Mucosa of rectum (tissue), 2 donors: ENCODE measurements around the gene ATAD3B.
"Not testable (repeated sequence)": the region's sequence is repeated elsewhere in the genome, so short reads cannot be mapped to it uniquely, and the experiment has no call there.

Experiments used
- H3K27ac ChIP-seq, 2 donors: one replicate each; pipeline ENCODE4 v1.7.0; 2013; ENCODE audit warnings: inconsistent platforms in 2 of 2, low read depth in 2 of 2, low read length in 2 of 2
- H3K27me3 ChIP-seq, 2 donors: one replicate each; pipeline ENCODE4 v1.7.0; 2013; ENCODE audit warnings: low read length in 2 of 2; ENCODE audit not compliant: control insufficient read depth in 2 of 2, insufficient read depth in 2 of 2
- H3K36me3 ChIP-seq, 2 donors: one replicate each; pipeline ENCODE4 v1.7.0; 2013; ENCODE audit warnings: low read length in 2 of 2; ENCODE audit not compliant: control insufficient read depth in 2 of 2, insufficient read depth in 2 of 2
- H3K4me1 ChIP-seq, 2 donors: one replicate each; pipeline ENCODE4 v1.7.0; 2013; ENCODE audit warnings: low read length in 2 of 2, mild to moderate bottlenecking in 1 of 2; ENCODE audit not compliant: control insufficient read depth in 2 of 2, insufficient read depth in 2 of 2
- H3K4me3 ChIP-seq, 2 donors: one replicate each; pipeline ENCODE4 v1.7.0; 2013; ENCODE audit warnings: low read length in 2 of 2
- H3K9ac ChIP-seq, 2 donors: one replicate each; pipeline ENCODE4 v1.7.0; 2013; ENCODE audit warnings: low read length in 2 of 2, low read depth in 1 of 2, mild to moderate bottlenecking in 1 of 2
- H3K9me3 ChIP-seq, 2 donors: one replicate each; pipeline ENCODE4 v1.7.0; 2013; ENCODE audit warnings: low read length in 2 of 2; ENCODE audit not compliant: control insufficient read depth in 2 of 2
- donor health status: healthy.
- donor health status: Normal muscosa, but diverticular disease.

ATAD3B gene

GRCh38 chr1:1522536-1522935 lies 51.0 kb downstream of the ATAD3B start:
- H3K9me3 ChIP-seq, H3K27me3 ChIP-seq, H3K9ac ChIP-seq, H3K4me1 ChIP-seq, H3K27ac ChIP-seq, H3K4me3 ChIP-seq: not testable (repeated sequence)
- peaks cover 7 to 13% of the 10 kb centered on the region in 2 donors for H3K36me3 ChIP-seq

GRCh38 chr1:1523226-1523625 lies 51.7 kb downstream of the ATAD3B start:
- not testable (repeated sequence) for H3K9me3 ChIP-seq, H3K27ac ChIP-seq, H3K9ac ChIP-seq, H3K4me3 ChIP-seq, H3K4me1 ChIP-seq, H3K27me3 ChIP-seq, H3K36me3 ChIP-seq

- peaks cover 1 to 11% of the 10 kb centered on the region in 2 donors for H3K36me3 ChIP-seq
- H3K9ac ChIP-seq, H3K27ac ChIP-seq, H3K27me3 ChIP-seq, H3K4me1 ChIP-seq, H3K9me3 ChIP-seq, H3K4me3 ChIP-seq: not testable (repeated sequence)
These were observed 52.1 kb downstream of the ATAD3B start for GRCh38 chr1:1523651-1524050.

- not testable (repeated sequence) for H3K9me3 ChIP-seq, H3K4me1 ChIP-seq, H3K9ac ChIP-seq, H3K4me3 ChIP-seq, H3K27me3 ChIP-seq, H3K27ac ChIP-seq
- H3K36me3 ChIP-seq = peaks cover 5 to 16% of the 10 kb centered on the region in 2 donors
These were observed 53.3 kb downstream of the ATAD3B start for GRCh38 chr1:1524750-1525383.

DNA sequence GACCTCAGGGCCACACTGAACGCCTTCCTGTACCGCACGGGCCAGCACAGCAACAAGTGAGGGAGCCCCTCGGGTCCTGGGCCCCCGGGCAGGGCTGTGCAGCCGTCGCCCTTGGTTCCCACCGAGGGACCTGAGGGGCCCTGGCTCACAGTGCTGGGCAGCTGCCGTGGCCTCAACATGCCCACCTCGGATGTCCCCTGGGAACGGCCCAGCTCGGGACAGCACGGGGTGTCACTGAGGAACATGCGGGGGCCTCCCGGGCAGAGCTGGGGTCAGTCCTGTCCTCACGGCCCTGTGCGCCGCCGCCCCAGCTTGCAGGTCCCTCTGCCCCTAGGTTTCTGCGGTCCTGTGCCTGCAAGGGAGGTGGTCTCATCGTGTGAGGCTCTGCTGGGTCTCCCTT lies 54.9 kb downstream of the ATAD3B start:
- H3K27me3 ChIP-seq, H3K9ac ChIP-seq, H3K9me3 ChIP-seq, H3K4me3 ChIP-seq, H3K4me1 ChIP-seq, H3K27ac ChIP-seq: not testable (repeated sequence)
- H3K36me3 ChIP-seq = peaks cover 5 to 15% of the 10 kb centered on the region in 2 donors

DNA sequence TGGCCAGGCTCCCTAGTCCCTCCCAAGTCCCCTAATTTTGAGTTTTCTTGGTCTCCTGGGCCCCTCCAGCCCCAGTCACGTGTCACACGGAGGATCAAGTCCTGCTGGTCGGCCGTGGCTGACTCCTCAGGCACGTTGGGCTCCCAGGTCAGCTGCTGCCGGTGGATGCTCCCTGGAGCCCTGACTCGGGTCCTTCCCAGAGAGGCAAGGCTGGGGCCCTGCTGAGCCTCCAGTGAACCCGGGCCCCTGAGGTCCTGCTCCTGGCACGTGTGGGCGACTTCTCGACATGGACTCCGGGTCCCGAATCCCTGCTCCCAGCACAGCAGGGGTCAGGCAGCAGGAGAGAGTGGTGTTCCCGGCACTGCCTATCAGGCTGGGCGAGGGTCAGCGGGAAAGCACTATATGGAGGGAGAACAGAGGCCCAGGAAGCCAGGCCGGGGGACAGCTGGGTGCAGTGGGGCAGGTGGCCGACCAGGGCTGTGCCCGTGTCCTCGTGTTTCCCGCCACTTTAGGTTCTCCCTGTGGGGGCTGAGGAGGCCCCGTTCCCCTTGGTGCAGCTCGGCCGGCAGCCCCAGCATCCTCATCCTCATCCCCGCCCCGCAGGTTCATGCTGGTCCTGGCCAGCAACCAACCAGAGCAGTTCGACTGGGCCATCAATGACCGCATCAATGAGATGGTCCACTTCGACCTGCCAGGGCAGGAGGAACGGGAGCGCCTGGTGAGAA lies 55.7 kb downstream of the ATAD3B start:
- H3K27ac ChIP-seq = no peak overlapping the region
- H3K9me3 ChIP-seq = no peaks in the 10 kb centered on the region
- no peaks in the 10 kb centered on the region for H3K4me1 ChIP-seq
- H3K36me3 ChIP-seq = peaks cover 5 to 15% of the 10 kb centered on the region in 2 donors
- no peak overlapping the region for H3K9ac ChIP-seq
- no peaks in the 10 kb centered on the region for H3K27me3 ChIP-seq
- H3K4me3 ChIP-seq = no peak overlapping the region

DNA sequence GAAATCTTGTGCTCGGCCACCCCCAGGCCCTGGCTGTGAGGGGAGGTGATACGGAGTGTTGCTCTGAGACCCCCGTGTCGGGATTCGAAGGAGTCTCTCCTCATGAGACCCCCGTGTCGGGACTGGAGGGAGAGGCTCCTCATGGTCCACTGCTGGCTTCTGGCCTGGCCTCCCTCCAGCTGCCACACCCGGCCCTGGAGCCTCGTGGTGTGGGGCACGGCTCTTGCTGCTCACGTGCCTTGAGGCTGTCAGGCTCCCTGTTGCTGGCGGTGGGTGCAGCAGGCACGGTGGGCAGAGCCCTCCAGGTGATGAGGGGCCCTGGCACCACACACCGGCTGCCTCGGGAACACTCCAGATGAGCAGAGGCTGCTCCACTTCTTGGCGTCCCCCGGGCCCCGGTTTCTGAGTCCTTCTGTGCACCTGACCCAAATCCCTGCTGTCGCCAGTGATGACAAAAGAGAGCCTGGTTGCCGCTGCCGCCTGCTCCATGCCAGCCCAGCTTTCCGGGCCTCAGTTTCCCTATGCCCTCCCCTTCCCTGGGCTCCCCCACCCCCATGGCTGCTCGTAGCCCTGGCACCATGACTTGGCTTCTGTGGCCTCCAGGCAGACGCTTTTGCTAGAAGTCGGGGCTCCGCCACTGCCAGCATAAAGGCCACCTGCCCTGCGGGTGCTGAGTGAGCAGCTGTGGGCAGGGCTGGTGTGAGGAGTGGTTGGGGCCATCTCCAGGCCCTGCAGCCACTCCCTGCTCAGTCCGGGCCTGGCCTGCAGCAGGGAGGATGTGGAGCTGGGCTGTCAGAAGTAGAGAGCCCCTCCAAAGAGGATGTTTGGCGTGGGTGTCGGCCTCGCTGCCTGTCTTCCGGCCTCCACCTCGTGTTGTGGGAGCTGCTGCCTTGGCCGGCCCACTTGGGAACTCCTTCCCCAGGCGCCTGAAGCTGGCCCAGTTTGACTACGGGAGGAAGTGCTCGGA lies 57.0 kb downstream of the ATAD3B start:
- Histone ChIP-seq H3K36me3 (peaks cover 5 to 15% of the 10 kb centered on the region in 2 donors), H3K9me3 (no peaks in the 10 kb centered on the region)

DNA sequence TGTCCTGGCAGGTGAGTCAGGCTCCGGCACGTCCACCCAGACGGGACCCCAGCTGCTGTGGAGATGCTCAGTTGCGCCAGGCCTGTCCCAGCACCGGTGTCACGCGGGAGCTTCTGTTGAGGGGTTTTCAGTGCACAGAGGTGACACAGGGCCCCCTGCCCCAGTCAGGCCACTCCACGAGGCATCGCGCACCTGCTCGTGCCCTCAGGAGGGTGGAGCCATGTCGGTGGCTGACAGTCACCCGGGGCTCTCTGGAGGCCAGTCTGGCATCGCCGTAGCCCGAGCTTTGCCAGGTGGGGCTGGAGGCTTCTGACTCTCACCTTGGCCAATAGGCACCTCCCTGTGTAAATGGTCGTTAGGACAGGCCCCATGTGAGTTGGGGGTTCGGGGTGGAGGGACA lies 57.8 kb downstream of the ATAD3B start:
- Histone ChIP-seq H3K27ac (no peak overlapping the region), H3K9ac (no peak overlapping the region), H3K4me1 (no peaks in the 10 kb centered on the region), H3K27me3 (no peaks in the 10 kb centered on the region), H3K4me3 (no peak overlapping the region), H3K36me3 (peaks cover 5 to 15% of the 10 kb centered on the region in 2 donors), H3K9me3 (no peaks in the 10 kb centered on the region)

More for the DNA sequence above, 57.0 kb downstream of the ATAD3B start:
- Histone ChIP-seq H3K27ac (no peak overlapping the region), H3K9ac (no peak overlapping the region), H3K4me1 (no peaks in the 10 kb centered on the region), H3K27me3 (no peaks in the 10 kb centered on the region), H3K4me3 (no peak overlapping the region)

DNA sequence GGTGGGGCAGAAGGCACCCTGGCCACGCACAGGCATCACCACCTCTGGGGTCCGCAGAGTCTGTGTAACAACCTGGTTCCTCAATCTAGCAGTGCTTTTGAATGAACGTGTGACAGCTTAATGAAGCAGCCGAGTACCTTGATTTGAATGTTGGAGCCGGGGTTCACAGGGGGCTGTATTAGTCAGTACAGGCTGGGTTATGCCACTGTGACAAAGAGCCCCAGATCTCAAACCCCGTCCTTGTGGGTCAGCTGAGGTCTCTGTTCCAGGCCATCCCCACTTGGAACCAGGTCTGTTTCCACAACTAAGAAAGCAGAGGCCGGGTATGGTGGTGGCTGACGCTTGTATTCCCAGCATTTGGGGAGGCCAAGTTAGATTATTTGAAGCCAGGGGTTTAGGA lies 58.4 kb downstream of the ATAD3B start:
- H3K27me3 ChIP-seq = no peaks in the 10 kb centered on the region
- no peak overlapping the region for H3K4me3 ChIP-seq
- no peaks in the 10 kb centered on the region for H3K9me3 ChIP-seq
- no peaks in the 10 kb centered on the region for H3K4me1 ChIP-seq
- H3K9ac ChIP-seq = no peak overlapping the region
- peaks cover 5 to 15% of the 10 kb centered on the region in 2 donors for H3K36me3 ChIP-seq
- H3K27ac ChIP-seq = no peak overlapping the region

- peaks cover 5 to 12% of the 10 kb centered on the region in 2 donors for H3K36me3 ChIP-seq
- H3K4me1 ChIP-seq = no peaks in the 10 kb centered on the region
- no peaks in the 10 kb centered on the region for H3K9me3 ChIP-seq
- H3K27me3 ChIP-seq = no peaks in the 10 kb centered on the region
- no peak overlapping the region for H3K9ac ChIP-seq
- H3K4me3 ChIP-seq = no peak overlapping the region
- H3K27ac ChIP-seq = no peak overlapping the region
These were observed 60.4 kb downstream of the ATAD3B start for GRCh38 chr1:1531947-1532346.
